ENCODE results near the gene HPN. TPM values are rescaled to one million over a fixed set of nuclear protein-coding genes. Genes with fewer than 3 reads are reported as not detected.

The HPN gene
- polyA plus RNA-seq, 6 donors from 2014 or later: not detected

DNA sequence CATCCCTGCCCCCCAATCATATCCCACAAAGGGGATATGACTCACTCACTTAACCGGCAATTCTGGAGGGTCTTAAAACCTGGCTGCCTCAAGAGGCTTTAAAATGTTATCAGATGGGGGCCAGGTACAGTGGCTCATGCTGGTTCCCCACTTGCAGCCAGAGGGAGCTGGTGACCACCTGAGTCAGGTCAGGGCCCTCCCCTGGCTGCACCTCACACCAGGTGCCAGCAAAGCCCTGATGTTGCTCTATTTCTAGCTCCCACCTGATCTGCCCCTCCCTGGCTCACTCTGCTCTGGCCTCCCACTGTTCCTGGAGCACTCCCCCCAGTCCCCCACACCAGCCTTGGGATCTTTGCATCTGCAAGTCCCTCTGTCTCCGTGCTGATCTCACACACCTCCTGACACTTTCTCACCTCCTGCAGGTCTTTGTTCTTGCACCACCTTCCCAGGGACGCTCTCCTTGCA lies 14.2 kb downstream of the HPN start:
- DNase-seq: no peak
- ATAC-seq (ENCODE audit: low read depth in 2 of 2): peak; percentile 80 to 87
- peak overlapping the region in 1 of 6 donors; percentile 52 for H3K27ac Mint-ChIP-seq
- H3K4me3 Mint-ChIP-seq: no peak overlapping the region
- H3K9me3 Mint-ChIP-seq: no peaks in the 10 kb centered on the region
- no peaks in the 10 kb centered on the region for H3K36me3 Mint-ChIP-seq
- peaks cover 0 to 18% (median 0%) of the 10 kb centered on the region in 3 donors for H3K27me3 Mint-ChIP-seq
- peaks cover 5 to 7% (median 5%) of the 10 kb centered on the region in 3 donors for H3K4me1 Mint-ChIP-seq

DNA sequence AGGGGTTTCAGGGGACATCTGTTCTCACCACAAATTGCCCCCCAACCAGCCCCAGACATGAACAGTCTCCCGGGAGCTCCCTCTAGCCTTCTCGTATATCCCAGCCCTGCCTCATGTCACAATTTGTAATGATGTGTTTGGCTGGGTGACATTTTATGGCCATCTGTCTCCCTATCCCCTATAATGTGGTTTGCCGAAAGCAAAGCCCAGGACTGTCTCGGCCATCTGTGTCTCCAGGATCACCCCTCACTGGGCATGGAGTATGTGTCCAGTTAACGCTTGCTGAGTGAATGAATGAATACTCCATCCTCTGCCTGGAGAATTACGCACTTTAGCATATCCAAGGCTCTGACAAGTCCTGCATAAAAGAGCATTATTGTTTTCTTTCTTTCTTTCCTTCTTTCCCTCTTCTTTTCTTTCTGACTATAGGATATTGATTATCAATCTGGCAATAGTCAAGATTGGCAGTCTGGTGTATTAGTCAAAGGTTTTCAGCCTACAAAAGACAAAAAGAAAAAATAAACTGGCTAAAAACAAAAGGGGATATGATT lies 15.1 kb downstream of the HPN start:
- no peak overlapping the region for H3K27ac Mint-ChIP-seq
- no peak for DNase-seq
- no peak overlapping the region for H3K4me3 Mint-ChIP-seq
- H3K27me3 Mint-ChIP-seq: peaks cover 0 to 18% (median 0%) of the 10 kb centered on the region in 3 donors
- H3K9me3 Mint-ChIP-seq: no peaks in the 10 kb centered on the region
- no peak for ATAC-seq (ENCODE audit: low read depth in 2 of 2)
- peaks cover 5 to 7% (median 5%) of the 10 kb centered on the region in 3 donors for H3K4me1 Mint-ChIP-seq
- H3K36me3 Mint-ChIP-seq: no peaks in the 10 kb centered on the region

DNA sequence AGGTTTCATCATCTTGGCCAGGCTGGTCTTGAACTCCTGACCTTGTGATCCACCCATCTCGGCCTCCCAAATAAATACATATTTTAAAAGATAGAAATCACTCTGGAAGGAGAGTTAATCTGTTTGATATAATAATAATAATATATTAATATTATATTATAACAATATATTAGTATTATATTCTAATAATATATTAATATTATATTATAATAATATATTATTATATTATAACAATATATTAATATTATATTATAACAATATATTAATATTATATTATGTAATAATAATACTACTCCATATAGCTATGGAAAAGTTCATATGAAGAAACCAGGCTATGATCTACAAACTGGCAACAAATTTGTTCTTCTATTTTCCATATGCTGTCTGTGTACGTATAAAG lies 16.8 kb downstream of the HPN start:
- no peak for DNase-seq
- peaks cover 5 to 12% (median 5%) of the 10 kb centered on the region in 3 donors for H3K4me1 Mint-ChIP-seq

DNA sequence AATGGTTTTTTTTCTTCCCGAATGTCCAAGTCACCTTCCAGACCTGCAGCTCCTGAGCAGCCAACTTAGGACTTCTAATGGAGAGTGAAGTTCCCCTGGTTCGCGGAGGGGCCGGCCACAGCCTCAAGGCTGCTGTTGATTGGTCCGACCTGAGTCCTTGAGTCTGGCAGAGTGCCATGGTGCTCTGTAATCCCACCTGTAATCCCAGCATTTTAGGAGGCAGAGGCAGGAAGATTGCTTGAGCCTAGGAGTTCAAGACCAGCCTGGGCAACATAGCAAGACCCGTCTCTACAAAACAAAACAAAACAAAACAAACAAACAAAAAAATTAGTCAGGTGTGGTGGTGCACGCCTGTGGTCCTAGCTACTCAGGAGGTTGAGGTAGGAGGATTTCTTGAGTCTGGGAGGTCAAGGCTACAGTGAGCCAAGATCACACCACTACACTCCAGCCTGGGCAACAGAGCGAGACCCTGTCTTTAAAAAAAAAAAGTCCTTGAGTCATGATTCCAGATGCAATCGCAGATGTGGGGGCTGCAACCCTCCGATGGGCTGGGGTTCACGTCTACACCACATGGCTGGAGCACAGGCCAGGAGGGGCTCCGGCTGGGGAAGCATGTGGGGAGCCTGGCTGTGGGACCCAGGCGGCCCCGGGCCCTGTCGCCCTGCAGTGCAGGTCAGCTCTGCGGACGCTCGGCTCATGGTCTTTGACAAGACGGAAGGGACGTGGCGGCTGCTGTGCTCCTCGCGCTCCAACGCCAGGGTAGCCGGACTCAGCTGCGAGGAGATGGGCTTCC lies 17.7 kb downstream of the HPN start:
- no peaks in the 10 kb centered on the region for H3K9me3 Mint-ChIP-seq
- no peaks in the 10 kb centered on the region for H3K36me3 Mint-ChIP-seq
- H3K4me1 Mint-ChIP-seq: peaks cover 5 to 12% (median 5%) of the 10 kb centered on the region in 3 donors
- H3K27me3 Mint-ChIP-seq: peaks cover 0 to 14% (median 0%) of the 10 kb centered on the region in 3 donors
- H3K4me3 Mint-ChIP-seq: no peak overlapping the region
- DNase-seq: no peak
- ATAC-seq (ENCODE audit: low read depth in 2 of 2): no peak
- peak overlapping the region in 1 of 6 donors; percentile 69 for H3K27ac Mint-ChIP-seq

More for the DNA sequence above, 16.8 kb downstream of the HPN start:
- Mint-ChIP-seq H3K4me3 (no peak overlapping the region), H3K9me3 (no peaks in the 10 kb centered on the region), H3K27ac (no peak overlapping the region), H3K27me3 (peaks cover 0 to 18% (median 0%) of the 10 kb centered on the region in 3 donors), H3K36me3 (no peaks in the 10 kb centered on the region)
- ATAC-seq (ENCODE audit: low read depth in 2 of 2): no peak

DNA sequence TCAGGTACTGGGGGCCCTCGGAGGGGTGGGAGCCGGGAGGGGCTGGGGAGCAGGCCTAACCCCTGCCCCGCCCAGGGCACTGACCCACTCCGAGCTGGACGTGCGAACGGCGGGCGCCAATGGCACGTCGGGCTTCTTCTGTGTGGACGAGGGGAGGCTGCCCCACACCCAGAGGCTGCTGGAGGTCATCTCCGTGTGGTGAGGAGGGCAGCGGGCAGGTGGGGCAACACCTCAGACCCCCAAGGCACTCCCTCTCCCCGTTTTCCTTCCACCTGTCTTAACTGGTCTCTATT lies 18.2 kb downstream of the HPN start:
- no peaks in the 10 kb centered on the region for H3K36me3 Mint-ChIP-seq
- no peaks in the 10 kb centered on the region for H3K9me3 Mint-ChIP-seq
- peaks cover 5 to 12% (median 5%) of the 10 kb centered on the region in 3 donors for H3K4me1 Mint-ChIP-seq
- no peak overlapping the region for H3K27ac Mint-ChIP-seq
- H3K27me3 Mint-ChIP-seq: peaks cover 0 to 14% (median 0%) of the 10 kb centered on the region in 3 donors
- H3K4me3 Mint-ChIP-seq: no peak overlapping the region
- DNase-seq: no peak
- no peak for ATAC-seq (ENCODE audit: low read depth in 2 of 2)

DNA sequence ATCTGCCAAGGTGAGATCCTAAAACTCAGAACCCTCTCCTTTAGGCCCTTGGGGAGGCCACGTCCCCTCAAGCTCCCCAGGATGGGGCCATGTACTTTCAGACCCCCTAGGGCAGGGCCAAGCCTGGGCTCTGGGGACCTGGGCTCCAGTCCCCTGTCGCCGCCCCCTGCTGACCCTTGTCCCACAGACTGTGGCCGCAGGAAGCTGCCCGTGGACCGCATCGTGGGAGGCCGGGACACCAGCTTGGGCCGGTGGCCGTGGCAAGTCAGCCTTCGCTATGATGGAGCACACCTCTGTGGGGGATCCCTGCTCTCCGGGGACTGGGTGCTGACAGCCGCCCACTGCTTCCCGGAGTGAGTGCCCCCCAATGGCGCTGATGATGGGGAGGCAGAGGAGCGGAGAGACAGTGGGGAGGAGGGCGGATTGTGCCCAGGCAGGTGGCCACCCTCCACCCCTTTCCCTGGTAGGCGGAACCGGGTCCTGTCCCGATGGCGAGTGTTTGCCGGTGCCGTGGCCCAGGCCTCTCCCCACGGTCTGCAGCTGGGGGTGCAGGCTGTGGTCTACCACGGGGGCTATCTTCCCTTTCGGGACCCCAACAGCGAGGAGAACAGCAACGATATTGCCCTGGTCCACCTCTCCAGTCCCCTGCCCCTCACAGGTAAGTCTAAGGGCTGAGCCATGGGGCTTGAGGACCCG lies 18.8 kb downstream of the HPN start:
- no peak overlapping the region for H3K4me3 Mint-ChIP-seq
- H3K9me3 Mint-ChIP-seq: no peaks in the 10 kb centered on the region
- ATAC-seq (ENCODE audit: low read depth in 2 of 2) (no peak), DNase-seq (no peak)
- no peak overlapping the region for H3K27ac Mint-ChIP-seq
- no peaks in the 10 kb centered on the region for H3K36me3 Mint-ChIP-seq
- peaks cover 0 to 18% (median 0%) of the 10 kb centered on the region in 3 donors for H3K27me3 Mint-ChIP-seq
- peaks cover 5 to 12% (median 5%) of the 10 kb centered on the region in 3 donors for H3K4me1 Mint-ChIP-seq

DNA sequence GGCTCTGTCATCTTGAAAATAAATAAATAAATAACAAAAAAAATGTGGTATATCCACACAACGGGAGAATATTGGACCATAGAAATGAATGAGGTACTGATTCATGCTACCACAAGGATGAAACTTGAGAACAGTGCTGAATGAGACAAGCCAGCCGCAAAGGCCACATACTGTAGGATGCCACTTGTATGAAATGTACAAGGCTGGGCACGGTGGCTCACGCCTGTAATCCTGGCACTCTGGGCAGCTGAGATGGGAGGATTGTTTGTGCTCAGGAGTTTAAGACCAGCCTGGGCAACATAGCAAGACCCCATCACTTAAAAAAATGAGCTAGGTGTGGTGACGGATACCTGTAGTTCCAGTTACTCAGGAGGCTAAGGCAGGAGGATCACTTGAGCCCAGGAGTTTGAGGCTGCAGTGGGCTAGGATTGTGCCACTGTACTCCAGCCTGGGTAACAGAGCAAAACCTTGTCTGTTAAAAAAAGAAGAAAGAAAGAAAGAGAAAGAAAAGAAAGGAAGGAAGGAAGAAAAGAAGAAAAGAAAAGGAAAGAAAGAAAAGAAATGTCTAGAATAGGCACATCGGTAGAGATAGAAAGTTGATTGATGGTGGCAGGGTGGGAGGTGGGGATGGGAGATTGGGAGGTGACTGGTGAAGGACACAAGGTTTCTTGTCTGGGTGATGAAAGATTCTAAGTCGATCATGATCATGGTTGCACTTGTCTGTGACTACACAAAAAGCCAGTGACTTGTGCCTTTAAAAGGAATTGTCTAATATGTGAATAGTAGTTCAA lies 20.3 kb downstream of the HPN start:
- Mint-ChIP-seq H3K9me3 (peaks cover 0 to 2% (median 0%) of the 10 kb centered on the region in 7 donors), H3K4me1 (peaks cover 0 to 7% (median 4%) of the 10 kb centered on the region in 3 donors), H3K27ac (no peak overlapping the region), H3K27me3 (peaks cover 0 to 12% (median 0%) of the 10 kb centered on the region in 3 donors), H3K36me3 (no peaks in the 10 kb centered on the region), H3K4me3 (no peak overlapping the region)
- no peak for DNase-seq
- ATAC-seq (ENCODE audit: low read depth in 2 of 2): no peak

DNA sequence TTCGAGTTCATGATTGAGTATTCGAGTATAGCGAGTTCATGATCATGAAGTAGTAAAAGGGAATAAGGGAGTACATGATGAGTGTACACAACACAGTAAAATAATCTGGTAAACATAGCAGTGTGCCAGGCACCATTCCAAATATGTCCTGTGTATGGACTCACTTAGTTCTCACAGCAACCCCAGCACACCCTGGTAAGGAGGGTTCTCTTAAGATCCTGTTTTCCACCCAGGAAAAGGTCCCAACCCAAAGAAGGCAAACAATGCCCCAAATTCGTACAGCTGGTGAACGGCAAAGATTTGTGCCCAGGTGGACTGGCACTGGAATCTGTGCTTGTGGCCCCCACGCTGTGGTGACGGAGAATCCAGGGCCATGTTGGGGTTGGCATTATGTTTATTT lies 21.4 kb downstream of the HPN start:
- H3K27ac Mint-ChIP-seq: no peak overlapping the region
- peaks cover 0 to 3% (median 0%) of the 10 kb centered on the region in 7 donors for H3K9me3 Mint-ChIP-seq
- H3K4me1 Mint-ChIP-seq: peaks cover 0 to 16% (median 12%) of the 10 kb centered on the region in 3 donors
- peaks cover 0 to 12% (median 0%) of the 10 kb centered on the region in 3 donors for H3K27me3 Mint-ChIP-seq
- no peak overlapping the region for H3K4me3 Mint-ChIP-seq
- ATAC-seq (ENCODE audit: low read depth in 2 of 2) (no peak), DNase-seq (no peak)
- no peaks in the 10 kb centered on the region for H3K36me3 Mint-ChIP-seq

DNA sequence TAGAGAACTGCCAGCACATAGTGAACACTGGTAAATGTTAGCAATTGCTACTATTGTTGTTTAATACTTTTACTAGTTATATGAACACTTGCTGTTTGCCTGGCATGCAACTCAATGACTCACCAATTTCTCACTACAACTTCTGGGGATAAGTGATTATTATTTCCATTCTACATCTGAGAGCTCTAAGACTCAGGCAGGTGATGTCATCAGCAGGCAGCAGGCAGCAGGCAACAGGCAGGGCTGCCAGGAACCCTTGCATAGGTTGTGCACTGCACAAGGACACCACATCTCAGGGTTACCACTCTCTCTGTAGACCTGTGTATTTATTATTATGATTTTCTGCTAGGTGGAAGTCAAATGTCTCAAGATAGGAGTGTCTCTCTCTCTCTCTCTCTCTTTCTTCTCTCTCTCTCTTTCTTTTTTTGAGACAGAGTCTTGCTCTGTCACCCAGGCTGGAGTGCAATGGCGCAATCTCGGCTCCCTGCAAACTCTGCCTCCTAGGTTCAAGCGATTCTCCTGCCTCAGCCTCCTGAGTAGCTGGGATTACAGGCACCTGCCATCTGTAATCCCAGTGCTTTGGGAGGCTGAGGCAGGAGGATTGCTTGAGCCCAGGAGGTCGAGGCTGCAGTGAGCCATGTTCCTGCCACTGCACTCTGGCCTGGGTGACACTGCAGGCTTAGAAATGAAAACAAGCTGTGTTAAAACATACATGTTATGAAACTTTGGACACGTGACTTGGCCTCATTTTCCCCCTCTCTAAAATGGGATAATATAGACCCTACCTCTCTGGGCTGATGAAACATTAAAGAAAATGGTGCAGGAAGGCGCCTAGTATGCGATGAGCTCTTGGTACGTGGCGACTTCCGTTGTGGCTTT lies 22.7 kb downstream of the HPN start:
- peaks cover 5 to 26% (median 13%) of the 10 kb centered on the region in 3 donors for H3K4me1 Mint-ChIP-seq
- H3K9me3 Mint-ChIP-seq: peaks cover 0 to 3% (median 0%) of the 10 kb centered on the region in 7 donors
- DNase-seq (no peak), ATAC-seq (ENCODE audit: low read depth in 2 of 2) (no peak)
- H3K27ac Mint-ChIP-seq: no peak overlapping the region
- H3K36me3 Mint-ChIP-seq: no peaks in the 10 kb centered on the region
- peaks cover 0 to 12% (median 0%) of the 10 kb centered on the region in 3 donors for H3K27me3 Mint-ChIP-seq
- H3K4me3 Mint-ChIP-seq: no peak overlapping the region

DNA sequence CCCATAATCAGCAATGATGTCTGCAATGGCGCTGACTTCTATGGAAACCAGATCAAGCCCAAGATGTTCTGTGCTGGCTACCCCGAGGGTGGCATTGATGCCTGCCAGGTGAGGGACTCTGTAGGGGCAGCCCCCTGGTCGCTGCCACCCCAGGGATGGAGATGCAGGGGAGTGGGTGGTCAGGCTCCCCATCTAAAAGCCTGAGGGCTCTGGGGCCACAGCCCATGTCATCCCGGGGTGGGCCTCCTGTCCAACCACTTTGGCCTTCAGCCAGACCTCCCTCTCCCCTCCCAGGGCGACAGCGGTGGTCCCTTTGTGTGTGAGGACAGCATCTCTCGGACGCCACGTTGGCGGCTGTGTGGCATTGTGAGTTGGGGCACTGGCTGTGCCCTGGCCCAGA lies 24.1 kb downstream of the HPN start:
- no peak for ATAC-seq (ENCODE audit: low read depth in 2 of 2)
- Mint-ChIP-seq H3K27me3 (peaks cover 0 to 5% (median 0%) of the 10 kb centered on the region in 3 donors), H3K27ac (peak overlapping the region in 1 of 6 donors; percentile 57), H3K4me3 (peak overlapping the region in 1 of 8 donors; percentile 5), H3K4me1 (peaks cover 11 to 35% (median 19%) of the 10 kb centered on the region in 3 donors), H3K9me3 (peaks cover 0 to 6% (median under 1%) of the 10 kb centered on the region in 7 donors), H3K36me3 (no peaks in the 10 kb centered on the region)
- no peak for DNase-seq

DNA sequence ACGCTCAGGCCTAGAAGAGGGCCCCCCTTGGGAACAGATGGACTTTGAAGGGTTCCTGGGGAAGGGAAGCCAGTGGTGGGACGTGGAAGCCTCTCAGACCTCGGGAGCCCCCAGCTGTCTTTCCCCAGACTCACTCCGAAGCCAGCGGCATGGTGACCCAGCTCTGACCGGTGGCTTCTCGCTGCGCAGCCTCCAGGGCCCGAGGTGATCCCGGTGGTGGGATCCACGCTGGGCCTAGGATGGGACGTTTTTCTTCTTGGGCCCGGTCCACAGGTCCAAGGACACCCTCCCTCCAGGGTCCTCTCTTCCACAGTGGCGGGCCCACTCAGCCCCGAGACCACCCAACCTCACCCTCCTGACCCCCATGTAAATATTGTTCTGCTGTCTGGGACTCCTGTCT lies 24.6 kb downstream of the HPN start:
- no peaks in the 10 kb centered on the region for H3K36me3 Mint-ChIP-seq
- DNase-seq (no peak), ATAC-seq (ENCODE audit: low read depth in 2 of 2) (no peak)
- peak overlapping the region in 1 of 8 donors; percentile 5 for H3K4me3 Mint-ChIP-seq
- peaks cover 11 to 35% (median 19%) of the 10 kb centered on the region in 3 donors for H3K4me1 Mint-ChIP-seq
- peaks cover 0 to 7% (median 2%) of the 10 kb centered on the region in 7 donors for H3K9me3 Mint-ChIP-seq
- H3K27ac Mint-ChIP-seq: peak overlapping the region in 1 of 6 donors; percentile 33
- H3K27me3 Mint-ChIP-seq: peaks cover 0 to 5% (median 0%) of the 10 kb centered on the region in 3 donors

All from naive B cell (primary cell).